Nasal cavity respiratory epithelium epithelial cell of viscerocranial mucosa (primary cell): Measurements from ENCODE around the gene SFTPA2. TPM values are rescaled to one million over a fixed set of nuclear protein-coding genes. Genes with fewer than 3 reads are reported as not detected.

ENCODE experiments used
- total RNA-seq: library from RNA; depleted of rRNA; stranded (reverse); fragments of >200 nt; gene quantifications from 2 replicates; pipeline ENCODE4 v1.2.3, GENCODE V29; 2014

Gene SFTPA2
- not detected in 2 replicates for total RNA-seq

GRCh38 chr10:79560160-79560709 lies at the start of gene SFTPA2:
Gene SFTPA2, minus strand, starts transcription at chr10:79560407. Its CDS starts 924 bp downstream, at chr10:79559483.

GRCh38 chr10:79511891-79512583 lies 48.2 kb downstream of the SFTPA2 start, which contains the start of gene EIF5AL1:
Gene EIF5AL1, plus strand, starts transcription at chr10:79512533. Its CDS starts 117 bp downstream, at chr10:79512650.

Other genes starting within 250 kb of the SFTPA2 start
- 44.8 and 91.1 TPM in 2 replicates for gene PPIF, start 212.9 kb downstream of the SFTPA2 start, total RNA-seq
- 0.34 and 2.0 TPM in 2 replicates for gene ZCCHC24, start 114.8 kb downstream of the SFTPA2 start, total RNA-seq
- gene EIF5AL1, start 47.9 kb downstream of the SFTPA2 start, total RNA-seq = 0.28 and 0.34 TPM in 2 replicates
- not detected in 2 replicates for gene SFTPA1, start 50.5 kb upstream of the SFTPA2 start, total RNA-seq
- gene NUTM2B, start 142.8 kb upstream of the SFTPA2 start, total RNA-seq = 0.50 and 0.68 TPM in 2 replicates